Activated CD4-positive, alpha-beta T cell treated with anti-CD3 and anti-CD28 coated beads, Interleukin-2, amount 10 ng/mL, durations not matched to agents 24 days and 14 days (primary cell): ENCODE results near the gene KIAA0930. TPM values are rescaled to one million over a fixed set of nuclear protein-coding genes. Genes with fewer than 3 reads are reported as not detected.
A peak's percentile ranks its signal among the peaks of the same experiment; 100 is the strongest.

ENCODE experiments used
- DNase-seq: peaks from one replicate; pipeline ENCODE4 v3.0.0; 2022
- H3K27ac Mint-ChIP-seq: one replicate; pipeline ENCODE4 v1.8.0; 2022; ENCODE audit warnings: mild to moderate bottlenecking, mixed read lengths
- H3K27me3 Mint-ChIP-seq: one replicate; pipeline ENCODE4 v1.8.0; 2022; ENCODE audit warnings: mixed read lengths
- H3K36me3 Mint-ChIP-seq: one replicate; pipeline ENCODE4 v1.8.0; 2022; ENCODE audit warnings: low read depth, mild to moderate bottlenecking, mixed read lengths
- H3K4me1 Mint-ChIP-seq: one replicate; pipeline ENCODE4 v1.8.0; 2021; ENCODE audit warnings: mixed read lengths
- H3K4me3 Mint-ChIP-seq: one replicate; pipeline ENCODE4 v1.8.0; 2022; ENCODE audit warnings: mild to moderate bottlenecking, moderate library complexity, mixed read lengths
- H3K9me3 Mint-ChIP-seq: one replicate; pipeline ENCODE4 v1.8.0; 2021; ENCODE audit warnings: mixed read lengths
- intact Hi-C: fragments of 100-400 bp; cut with micrococcal nuclease; formaldehyde crosslinking; loops from one replicate; pipeline ENCODE4 v1.15.1; 2023
- total RNA-seq: library from RNA; stranded (reverse); gene quantifications from 2 replicates; pipeline ENCODE4 v1.2.3, GENCODE V29; 2022

The KIAA0930 gene
- total RNA-seq, 1 donor from 2014 or later, result 45.3 TPM

DNA sequence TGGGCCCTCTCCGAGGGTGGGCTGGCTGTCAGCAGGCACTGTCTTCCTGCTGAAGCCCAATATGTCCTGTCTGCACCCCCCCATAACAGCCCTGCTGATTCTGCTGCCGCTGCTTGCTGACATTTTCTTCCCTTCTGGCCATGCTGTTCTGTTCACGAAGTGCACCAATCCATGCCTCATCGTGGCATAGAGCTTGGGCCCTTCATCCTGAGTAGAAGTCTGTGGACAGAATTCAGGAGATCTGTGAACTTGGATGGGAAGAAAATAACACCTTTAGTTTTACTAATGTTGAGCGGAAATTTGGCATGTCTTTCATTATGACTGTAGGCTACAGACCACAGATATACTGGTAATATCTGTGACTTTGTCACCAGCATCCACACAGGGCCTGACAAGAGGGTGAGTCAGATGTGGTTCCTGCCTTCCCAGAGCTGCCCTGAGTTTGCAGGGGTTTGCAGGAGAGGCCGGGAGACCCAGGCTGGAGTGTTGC, 14.1 kb upstream of the KIAA0930 start:
- peaks cover 4% of the 10 kb centered on the region for H3K27me3 Mint-ChIP-seq
- H3K27ac Mint-ChIP-seq, result peak overlapping the region; percentile 77
- intact Hi-C loops, result no loop called here
- no peaks in the 10 kb centered on the region for H3K9me3 Mint-ChIP-seq
- no peaks in the 10 kb centered on the region for H3K36me3 Mint-ChIP-seq
- peaks cover 7% of the 10 kb centered on the region for H3K4me1 Mint-ChIP-seq
- no peak overlapping the region for H3K4me3 Mint-ChIP-seq
- DNase-seq, result peak; percentile 67

- Mint-ChIP-seq H3K4me3 (no peak overlapping the region), H3K27me3 (peaks cover under 1% of the 10 kb centered on the region), H3K4me1 (peaks cover 7% of the 10 kb centered on the region), H3K36me3 (no peaks in the 10 kb centered on the region), H3K27ac (no peak overlapping the region), H3K9me3 (no peaks in the 10 kb centered on the region)
- intact Hi-C loops, result no loop called here
- no peak for DNase-seq
Measured at GRCh38 chr22:45254388-45254787, 13.7 kb upstream of the KIAA0930 start.

GRCh38 chr22:45253039-45253641, 12.4 kb upstream of the KIAA0930 start:
- intact Hi-C loops, result no loop called here
- no peaks in the 10 kb centered on the region for H3K27me3 Mint-ChIP-seq
- no peak overlapping the region for H3K4me3 Mint-ChIP-seq
- H3K4me1 Mint-ChIP-seq, result peaks cover 7% of the 10 kb centered on the region
- no peak overlapping the region for H3K27ac Mint-ChIP-seq
- no peaks in the 10 kb centered on the region for H3K36me3 Mint-ChIP-seq
- no peaks in the 10 kb centered on the region for H3K9me3 Mint-ChIP-seq
- DNase-seq, result no peak

DNA sequence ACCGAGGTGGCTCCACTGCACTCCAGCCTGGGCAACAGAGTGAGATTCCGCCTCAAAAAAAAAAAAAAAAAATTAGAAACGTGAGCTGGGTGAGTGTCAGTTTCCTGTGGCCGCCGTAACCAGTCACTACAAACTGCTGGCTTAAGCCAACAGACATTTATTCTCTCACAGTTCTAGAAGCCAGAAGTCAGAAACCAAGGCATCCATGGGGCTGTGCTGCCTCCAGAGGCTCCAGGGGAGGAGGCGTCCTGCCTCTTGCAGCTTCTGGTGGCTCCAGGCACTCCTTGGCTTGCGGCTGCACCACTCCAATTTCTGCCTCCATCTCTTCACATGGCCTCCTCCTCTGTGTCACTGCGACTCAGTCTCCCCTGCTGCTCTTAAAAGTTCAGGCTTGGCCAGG, 11.1 kb upstream of the KIAA0930 start:
- Mint-ChIP-seq H3K27me3 (no peaks in the 10 kb centered on the region), H3K4me3 (no peak overlapping the region), H3K9me3 (no peaks in the 10 kb centered on the region), H3K27ac (no peak overlapping the region), H3K36me3 (no peaks in the 10 kb centered on the region), H3K4me1 (peaks cover 7% of the 10 kb centered on the region)
- no peak for DNase-seq
- intact Hi-C loops, result no loop called here

DNA sequence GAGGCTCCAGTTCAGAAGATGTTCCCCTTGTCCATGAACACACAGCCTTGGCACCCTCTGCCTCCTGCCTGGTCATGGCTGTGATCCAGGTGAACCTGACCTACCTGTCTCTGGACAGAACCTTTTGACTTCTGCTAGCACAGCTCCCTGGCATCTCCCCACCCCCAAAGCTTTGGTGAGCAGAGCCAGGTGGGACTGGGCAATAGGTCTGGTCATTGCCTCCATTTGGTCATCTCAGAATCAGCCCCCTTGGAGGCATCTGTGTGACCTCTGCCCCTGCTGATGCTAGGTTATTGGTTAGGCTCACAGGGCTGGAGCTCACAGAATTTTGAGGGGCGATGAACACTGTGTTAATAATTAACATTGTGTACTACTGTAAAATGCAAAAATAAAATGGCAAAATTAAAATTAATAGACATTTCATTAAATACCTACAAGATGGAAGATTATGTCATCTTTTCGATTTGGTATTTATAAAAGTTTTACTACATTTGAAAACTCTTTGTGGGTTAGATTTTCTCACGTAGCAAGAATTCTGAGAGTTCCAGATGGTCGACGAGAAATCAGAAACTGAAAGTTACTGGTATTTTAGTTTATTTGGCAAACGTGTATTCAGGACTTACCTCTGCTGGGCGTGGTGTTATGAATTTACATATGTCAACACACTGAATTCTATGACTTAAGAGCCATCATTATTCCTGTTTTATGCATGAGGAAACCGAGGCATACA, 8.3 kb upstream of the KIAA0930 start:
- Mint-ChIP-seq H3K27ac (no peak overlapping the region), H3K4me1 (peaks cover 2% of the 10 kb centered on the region), H3K4me3 (no peak overlapping the region), H3K9me3 (no peaks in the 10 kb centered on the region), H3K27me3 (no peaks in the 10 kb centered on the region), H3K36me3 (no peaks in the 10 kb centered on the region)
- intact Hi-C loops, result loop anchor here (10.0 kb wide), 1 partner anchor 274 kb away; no protein-coding TSS in a partner anchor
- DNase-seq, result no peak

DNA sequence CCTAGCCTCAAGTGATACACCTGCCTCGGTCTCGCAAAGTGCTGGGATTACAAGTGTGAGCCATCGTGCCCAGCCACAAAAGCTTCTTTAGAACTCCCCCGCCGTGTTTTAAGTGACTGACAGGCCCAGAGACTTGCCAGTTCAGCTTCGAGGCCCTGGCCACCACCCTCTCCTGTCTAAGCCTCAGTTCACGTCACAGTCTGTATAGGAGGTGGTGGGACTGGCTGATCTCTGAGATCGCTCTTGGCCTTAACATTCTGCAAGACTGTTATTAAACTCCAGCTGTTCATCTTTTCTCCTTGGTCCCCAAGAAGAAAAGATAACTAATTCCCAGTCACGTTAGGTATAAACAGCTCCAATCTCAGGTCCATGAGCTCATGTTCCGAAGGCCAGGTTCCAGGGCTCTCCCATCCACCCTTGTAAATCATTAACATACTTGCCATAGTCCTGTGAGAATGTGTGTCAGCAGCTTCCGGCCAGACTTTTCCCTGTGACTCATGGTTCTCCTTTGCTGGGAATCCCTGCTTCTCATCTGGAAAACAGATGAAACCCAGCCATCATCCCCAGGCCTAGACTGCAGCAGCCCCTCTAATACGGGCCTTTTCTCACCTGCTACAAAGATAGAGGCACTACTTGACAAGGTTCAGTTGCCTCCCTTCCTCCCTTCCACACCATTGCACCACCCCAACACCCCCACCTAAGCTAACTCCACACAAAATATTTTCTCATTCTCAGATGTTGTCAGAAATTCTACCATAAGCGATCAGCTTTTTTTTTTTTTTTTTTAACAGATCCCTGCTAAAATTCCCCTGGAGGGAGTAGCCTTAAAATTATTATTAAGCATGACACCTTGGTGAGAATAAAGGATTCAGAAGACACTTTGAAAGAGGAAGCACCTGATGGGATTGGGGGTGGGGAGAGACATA, 5.6 kb upstream of the KIAA0930 start:
- H3K4me1 Mint-ChIP-seq, result peaks cover 3% of the 10 kb centered on the region
- no peak overlapping the region for H3K4me3 Mint-ChIP-seq
- H3K27ac Mint-ChIP-seq, result no peak overlapping the region
- intact Hi-C loops, result loop anchor here (10.0 kb wide), 1 partner anchor 272 kb away; no protein-coding TSS in a partner anchor
- no peak for DNase-seq
- H3K27me3 Mint-ChIP-seq, result no peaks in the 10 kb centered on the region
- H3K9me3 Mint-ChIP-seq, result no peaks in the 10 kb centered on the region
- no peaks in the 10 kb centered on the region for H3K36me3 Mint-ChIP-seq

DNA sequence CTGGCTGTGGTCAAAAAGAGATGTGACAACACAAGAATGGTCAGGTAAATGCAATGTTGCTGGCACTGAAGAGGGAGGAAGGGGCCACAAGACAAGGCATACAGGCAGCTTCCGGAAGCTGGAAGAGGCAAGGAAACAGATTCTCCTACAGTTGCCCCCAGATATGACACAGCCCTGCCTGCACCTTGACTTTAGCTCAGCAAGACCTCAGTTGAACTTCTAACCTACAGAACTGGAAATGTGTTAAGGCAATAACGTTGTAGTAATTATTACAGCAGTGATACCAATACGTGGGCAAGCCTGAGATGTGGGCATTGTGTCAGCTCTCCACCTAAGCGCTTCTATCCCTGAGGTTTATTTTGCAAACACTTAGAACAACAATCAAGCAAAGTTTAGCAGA, 4.2 kb upstream of the KIAA0930 start:
- intact Hi-C loops, result loop anchor here (10.0 kb wide), 1 partner anchor 270 kb away; no protein-coding TSS in a partner anchor
- H3K9me3 Mint-ChIP-seq, result no peaks in the 10 kb centered on the region
- no peaks in the 10 kb centered on the region for H3K36me3 Mint-ChIP-seq
- no peaks in the 10 kb centered on the region for H3K27me3 Mint-ChIP-seq
- H3K4me3 Mint-ChIP-seq, result no peak overlapping the region
- H3K4me1 Mint-ChIP-seq, result peaks cover 8% of the 10 kb centered on the region
- DNase-seq, result no peak
- H3K27ac Mint-ChIP-seq, result no peak overlapping the region

- DNase-seq, result no peak
- Mint-ChIP-seq H3K4me1 (peaks cover 10% of the 10 kb centered on the region), H3K27ac (no peak overlapping the region), H3K27me3 (no peaks in the 10 kb centered on the region), H3K36me3 (peaks cover 3% of the 10 kb centered on the region), H3K4me3 (no peak overlapping the region), H3K9me3 (no peaks in the 10 kb centered on the region)
- intact Hi-C loops, result loop anchor here (10.0 kb wide), 1 partner anchor 268 kb away; no protein-coding TSS in a partner anchor
Measured at GRCh38 chr22:45242778-45243191, 2.1 kb upstream of the KIAA0930 start.

GRCh38 chr22:45240104-45240809, 437 bp downstream of the KIAA0930 start:
- peak; percentile 77 for DNase-seq
- Mint-ChIP-seq H3K36me3 (peaks cover 3% of the 10 kb centered on the region), H3K27ac (peak overlapping the region; percentile 91), H3K27me3 (no peaks in the 10 kb centered on the region), H3K4me1 (peaks cover 10% of the 10 kb centered on the region), H3K4me3 (peak overlapping the region; percentile 97), H3K9me3 (no peaks in the 10 kb centered on the region)
- intact Hi-C loops, result loop anchor here (2.0 to 10.0 kb wide), 2 partner anchors 69 to 265 kb away; partner anchors contain the start of gene FAM118A

GRCh38 chr22:45239681-45240051, 1.0 kb downstream of the KIAA0930 start:
- H3K9me3 Mint-ChIP-seq, result no peaks in the 10 kb centered on the region
- intact Hi-C loops, result loop anchor here (2.0 to 10.0 kb wide), 2 partner anchors 69 to 265 kb away; partner anchors contain the start of gene FAM118A
- no peak for DNase-seq
- H3K27me3 Mint-ChIP-seq, result no peaks in the 10 kb centered on the region
- H3K36me3 Mint-ChIP-seq, result peaks cover 3% of the 10 kb centered on the region
- H3K27ac Mint-ChIP-seq, result peak overlapping the region; percentile 91
- peaks cover 10% of the 10 kb centered on the region for H3K4me1 Mint-ChIP-seq
- H3K4me3 Mint-ChIP-seq, result peak overlapping the region; percentile 97

- peak overlapping the region; percentile 97 for H3K4me3 Mint-ChIP-seq
- intact Hi-C loops, result no loop called here
- DNase-seq, result no peak
- H3K36me3 Mint-ChIP-seq, result peaks cover 3% of the 10 kb centered on the region
- H3K27ac Mint-ChIP-seq, result peak overlapping the region; percentile 29
- peaks cover 10% of the 10 kb centered on the region for H3K4me1 Mint-ChIP-seq
- no peaks in the 10 kb centered on the region for H3K27me3 Mint-ChIP-seq
- no peaks in the 10 kb centered on the region for H3K9me3 Mint-ChIP-seq
Measured at GRCh38 chr22:45238957-45239680, 1.6 kb downstream of the KIAA0930 start.

DNA sequence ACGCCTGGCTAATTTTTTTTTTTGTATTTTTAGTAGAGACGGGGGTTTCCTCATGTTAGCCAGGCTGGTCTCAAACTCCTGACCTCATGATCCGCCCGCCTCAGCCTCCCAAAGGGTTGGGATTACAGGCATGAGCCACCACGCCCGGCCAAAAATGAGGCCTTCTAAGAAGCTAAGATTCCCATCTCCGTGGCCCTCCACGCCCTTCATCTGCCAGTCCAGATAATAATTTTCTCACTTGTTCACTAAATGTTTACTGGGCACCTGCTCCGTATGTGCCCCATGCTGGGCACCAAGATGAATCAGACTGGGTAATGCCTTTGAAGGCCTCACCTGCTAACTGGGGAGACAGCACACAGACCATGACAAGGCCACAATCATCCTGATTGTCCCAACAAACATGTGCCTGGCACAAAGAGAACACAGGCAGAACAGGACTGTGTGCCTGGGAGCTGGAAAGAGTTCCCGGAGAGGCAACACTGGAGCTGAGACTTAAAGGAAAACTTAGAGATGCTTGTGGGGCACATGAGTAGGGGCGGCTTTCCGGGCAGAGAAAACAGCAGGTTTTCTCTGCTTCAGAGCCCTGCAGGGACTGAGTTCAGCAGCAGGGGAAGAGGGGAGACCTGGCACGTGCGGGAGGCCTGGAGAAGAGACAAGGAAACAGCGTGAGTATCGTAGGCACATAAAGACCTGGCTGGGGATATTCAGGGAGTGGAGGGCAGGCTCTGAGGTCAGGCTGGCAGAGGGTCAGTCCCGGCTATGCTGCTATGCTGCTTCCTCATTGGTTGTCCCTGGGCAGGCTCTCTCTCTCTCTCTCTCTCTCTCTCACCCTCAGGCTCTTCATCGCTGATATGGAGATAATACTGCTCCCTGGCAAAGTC, 2.4 kb downstream of the KIAA0930 start:
- intact Hi-C loops, result no loop called here
- Mint-ChIP-seq H3K27me3 (no peaks in the 10 kb centered on the region), H3K36me3 (peaks cover 3% of the 10 kb centered on the region), H3K9me3 (no peaks in the 10 kb centered on the region), H3K4me3 (peak overlapping the region; percentile 20), H3K27ac (no peak overlapping the region), H3K4me1 (peaks cover 10% of the 10 kb centered on the region)
- DNase-seq, result no peak
